Choroid plexus epithelial cell (primary cell): ENCODE measurements around the gene SOX6.
A peak's percentile ranks its signal among the peaks of the same experiment; 100 is the strongest.

Source experiments
- DNase-seq: peaks from one replicate; pipeline ENCODE4 v3.0.0-alpha.2; 2010; ENCODE audit warnings: low read depth
- H3K4me3 ChIP-seq: 2 replicates; pipeline ENCODE4 v1.5.1; 2011; ENCODE audit warnings: low read depth, mild to moderate bottlenecking, control low read depth, low read length, moderate library complexity
- CTCF ChIP-seq: conservative IDR thresholded peaks from 2 replicates; pipeline ENCODE4 v1.5.1; 2011; ENCODE audit warnings: low read depth, mild to moderate bottlenecking, control low read depth, inconsistent platforms, low read length, moderate library complexity

SOX6 gene

DNA sequence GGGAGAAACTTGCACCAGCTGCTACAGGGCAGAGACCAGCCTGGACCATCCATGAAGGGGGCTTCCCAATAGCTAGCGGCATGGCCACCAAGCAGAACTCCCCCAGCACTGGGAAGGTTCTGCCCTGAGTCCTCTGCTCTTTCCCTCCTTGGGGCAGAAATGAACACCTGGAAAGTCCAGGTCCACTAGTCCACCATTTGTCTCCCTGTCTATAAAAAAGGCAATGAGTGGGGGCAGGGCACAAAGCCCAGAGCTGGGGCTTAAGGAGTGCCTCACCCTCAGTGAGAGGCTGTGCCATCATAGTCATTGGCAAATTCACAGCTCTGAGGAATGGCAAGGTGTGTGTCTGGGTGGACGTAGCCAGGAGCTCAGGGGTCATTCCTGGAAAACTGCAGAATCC, 420.3 kb downstream of the SOX6 start:
- no peak for TF ChIP-seq CTCF

DNA sequence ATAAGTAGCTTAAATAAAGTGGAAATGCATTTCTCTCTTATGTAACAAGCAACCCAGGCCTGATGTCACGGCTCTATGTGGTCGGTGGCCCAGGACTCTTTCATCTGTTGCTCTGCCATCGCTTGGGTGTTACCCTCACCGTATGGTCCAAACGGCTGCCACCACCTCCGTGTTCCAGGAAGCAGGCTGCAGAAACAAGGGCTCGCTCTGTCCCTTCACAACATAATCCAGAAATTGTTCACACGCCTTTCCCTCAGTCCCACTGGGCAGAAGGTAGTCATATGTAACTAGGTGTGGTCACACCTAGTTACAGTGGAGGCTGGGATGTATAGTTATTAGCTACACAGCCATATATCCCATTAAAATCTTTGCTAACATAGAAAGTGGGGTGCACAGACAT, 421.0 kb downstream of the SOX6 start:
- no peak for DNase-seq
- TF ChIP-seq CTCF: no peak
- H3K4me3 ChIP-seq: no peak overlapping the region

More for the DNA sequence above, 420.3 kb downstream of the SOX6 start:
- DNase-seq: no peak
- H3K4me3 ChIP-seq: no peak overlapping the region

- no peak overlapping the region for H3K4me3 ChIP-seq
- peak; percentile 15 for DNase-seq
- no peak for TF ChIP-seq CTCF
These were observed 422.3 kb downstream of the SOX6 start for GRCh38 chr11:15933886-15934625.

DNA sequence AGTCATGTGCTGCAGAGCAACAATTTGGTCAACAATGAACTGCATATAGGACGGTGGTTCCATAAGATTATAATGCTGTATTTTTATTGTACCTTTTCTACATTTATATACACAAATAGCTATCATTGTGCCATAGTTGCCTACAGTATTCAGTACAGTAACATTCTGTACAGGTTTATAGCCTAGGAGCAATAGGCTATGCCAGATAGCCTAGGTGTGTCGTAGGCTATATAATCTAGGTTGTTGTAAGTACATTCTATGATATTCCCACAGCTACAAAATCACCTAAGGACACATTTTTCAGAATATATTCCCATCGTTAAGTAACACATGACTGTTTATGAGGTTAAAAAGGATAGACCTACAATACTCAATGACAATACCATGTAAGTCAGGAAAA, 423.9 kb downstream of the SOX6 start:
- DNase-seq: no peak
- TF ChIP-seq CTCF: no peak

DNA sequence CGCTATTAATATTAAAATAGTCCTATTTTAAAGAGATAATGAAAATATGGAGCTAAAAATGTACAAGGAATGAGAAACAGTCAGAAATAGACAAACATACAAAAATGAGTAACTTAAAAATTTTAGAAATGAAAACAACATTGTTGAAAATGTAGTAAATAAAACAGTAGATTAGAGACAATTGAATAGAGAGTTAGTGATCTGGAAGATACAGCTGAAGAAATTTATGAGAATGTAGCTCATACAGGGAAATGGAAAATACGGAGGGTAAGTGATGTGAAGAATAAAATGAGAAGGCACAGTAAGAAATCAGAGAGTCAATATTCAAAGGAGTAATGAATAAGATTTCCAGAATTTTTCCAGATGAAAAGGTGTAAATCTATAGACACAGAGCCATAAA, 424.8 kb downstream of the SOX6 start:
- DNase-seq: no peak
- no peak for TF ChIP-seq CTCF
- H3K4me3 ChIP-seq: no peak overlapping the region

More for the DNA sequence above, 423.9 kb downstream of the SOX6 start:
- no peak overlapping the region for H3K4me3 ChIP-seq

- DNase-seq: no peak
- no peak overlapping the region for H3K4me3 ChIP-seq
- TF ChIP-seq CTCF: no peak
These were observed 425.8 kb downstream of the SOX6 start for GRCh38 chr11:15930442-15931025.
